PC-9 (cell line): Measurements from ENCODE around the gene ANKRD2.

Experiments used
- EZH2 ChIP-seq: fragments of 200-600 bp; sonication (generic); IDR thresholded peaks from 2 replicates; pipeline ENCODE4 v1.8.0; 2017; ENCODE audit warnings: antibody characterized with exemption, low read depth
- TF ChIP-seq, protein P1 (sequence below): fragments of 200-600 bp; sonication (generic); conservative IDR thresholded peaks from 2 replicates; pipeline ENCODE4 v1.6.1; 2017; ENCODE audit warnings: mixed run types, antibody characterized with exemption, mild to moderate bottlenecking, moderate library complexity

DNA sequence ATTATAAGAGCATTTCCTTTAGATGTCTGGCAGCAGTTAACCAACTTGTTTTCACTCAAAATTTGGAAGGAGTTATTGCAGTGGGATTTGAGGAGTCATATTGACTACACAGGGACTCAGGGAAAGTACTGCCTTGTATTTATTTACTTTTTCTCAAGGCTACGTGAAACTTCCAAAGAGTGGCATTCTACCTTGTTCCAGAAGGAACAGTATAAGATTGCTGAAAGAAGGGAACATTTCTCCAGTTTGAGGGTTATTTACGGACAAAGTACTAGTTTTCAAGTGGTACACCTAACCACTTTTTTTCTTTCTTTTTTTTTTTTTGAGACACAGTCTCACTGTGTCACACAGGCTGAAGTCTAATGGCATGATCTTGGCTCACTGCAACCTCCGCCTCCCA is 55.6 kb downstream of the ANKRD2 start:
- no peak for TF ChIP-seq EZH2
- TF ChIP-seq, protein P1, sequence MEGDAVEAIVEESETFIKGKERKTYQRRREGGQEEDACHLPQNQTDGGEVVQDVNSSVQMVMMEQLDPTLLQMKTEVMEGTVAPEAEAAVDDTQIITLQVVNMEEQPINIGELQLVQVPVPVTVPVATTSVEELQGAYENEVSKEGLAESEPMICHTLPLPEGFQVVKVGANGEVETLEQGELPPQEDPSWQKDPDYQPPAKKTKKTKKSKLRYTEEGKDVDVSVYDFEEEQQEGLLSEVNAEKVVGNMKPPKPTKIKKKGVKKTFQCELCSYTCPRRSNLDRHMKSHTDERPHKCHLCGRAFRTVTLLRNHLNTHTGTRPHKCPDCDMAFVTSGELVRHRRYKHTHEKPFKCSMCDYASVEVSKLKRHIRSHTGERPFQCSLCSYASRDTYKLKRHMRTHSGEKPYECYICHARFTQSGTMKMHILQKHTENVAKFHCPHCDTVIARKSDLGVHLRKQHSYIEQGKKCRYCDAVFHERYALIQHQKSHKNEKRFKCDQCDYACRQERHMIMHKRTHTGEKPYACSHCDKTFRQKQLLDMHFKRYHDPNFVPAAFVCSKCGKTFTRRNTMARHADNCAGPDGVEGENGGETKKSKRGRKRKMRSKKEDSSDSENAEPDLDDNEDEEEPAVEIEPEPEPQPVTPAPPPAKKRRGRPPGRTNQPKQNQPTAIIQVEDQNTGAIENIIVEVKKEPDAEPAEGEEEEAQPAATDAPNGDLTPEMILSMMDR: no peak
